Liver (tissue), 9 donors: ENCODE results near the gene ALKBH2. TPM values are rescaled to one million over a fixed set of nuclear protein-coding genes. Genes with fewer than 3 reads are reported as not detected.
A peak's percentile ranks its signal among the peaks of the same experiment; 100 is the strongest.

ENCODE experiments used
- DNase-seq: peaks from one replicate; pipeline ENCODE4 v3.0.0-alpha.2; 2017; ENCODE audit warnings: low spot score
- H3K27ac ChIP-seq, 2 donors: one replicate each; pipeline ENCODE4 v1.7.0; 2013; ENCODE audit warnings: inconsistent platforms in 2 of 2, low read length in 2 of 2, control low read depth in 1 of 2, low read depth in 1 of 2, mild to moderate bottlenecking in 1 of 2
- H3K27me3 ChIP-seq, 4 donors: one replicate each; pipeline versions ENCODE4 v1.6.1 to v1.7.0; 2013; ENCODE audit warnings: low read length in 3 of 4, inconsistent platforms in 1 of 4, mild to moderate bottlenecking in 1 of 4, moderate library complexity in 1 of 4; ENCODE audit not compliant: control insufficient read depth in 4 of 4, insufficient read depth in 4 of 4
- H3K36me3 ChIP-seq, 4 donors: one replicate each; pipeline versions ENCODE4 v1.6.1 to v1.7.0; 2013; ENCODE audit warnings: low read length in 3 of 4, mild to moderate bottlenecking in 3 of 4, low read depth in 1 of 4, moderate library complexity in 1 of 4; ENCODE audit not compliant: control insufficient read depth in 4 of 4, insufficient read depth in 3 of 4
- H3K4me1 ChIP-seq, 4 donors: one replicate each; pipeline versions ENCODE4 v1.6.1 to v1.7.0; 2013; ENCODE audit warnings: low read length in 3 of 4, mild to moderate bottlenecking in 3 of 4, moderate library complexity in 1 of 4; ENCODE audit not compliant: control insufficient read depth in 4 of 4, insufficient read depth in 4 of 4
- H3K4me3 ChIP-seq, 3 donors: one replicate each; pipeline versions ENCODE4 v1.6.1 to v1.7.0; 2013; ENCODE audit warnings: low read length in 3 of 3, control low read depth in 1 of 3, low read depth in 1 of 3, mild to moderate bottlenecking in 1 of 3
- H3K9ac ChIP-seq, 2 donors: one replicate each; pipeline ENCODE4 v1.7.0; 2013; ENCODE audit warnings: low read length in 2 of 2, mild to moderate bottlenecking in 2 of 2, moderate library complexity in 2 of 2, control low read depth in 1 of 2, low read depth in 1 of 2
- H3K9me3 ChIP-seq, 4 donors: one replicate each; pipeline versions ENCODE4 v1.6.1 to v1.7.0; 2013; ENCODE audit warnings: low read length in 3 of 4; ENCODE audit not compliant: control insufficient read depth in 4 of 4
- ATF3 ChIP-seq: IDR thresholded peaks from 2 replicates; pipeline ENCODE4 v1.6.1; 2016; ENCODE audit warnings: antibody characterized with exemption
- EGR1 ChIP-seq, 2 donors: IDR thresholded peaks; 2 replicates each; pipeline ENCODE4 v1.6.1; 2016 to 2018; ENCODE audit warnings: antibody characterized with exemption in 2 of 2, low read depth in 2 of 2
- FOXA1 ChIP-seq: IDR thresholded peaks from 2 replicates; pipeline ENCODE4 v1.6.1; 2016; ENCODE audit warnings: antibody characterized with exemption
- FOXA2 ChIP-seq: IDR thresholded peaks from 2 replicates; pipeline ENCODE4 v1.6.1; 2016; ENCODE audit warnings: antibody characterized with exemption
- GABPA ChIP-seq, 2 donors: IDR thresholded peaks in 1 of 2; conservative IDR thresholded peaks in 1 of 2; 2 replicates each; pipeline ENCODE4 v1.6.1; 2016; ENCODE audit warnings: antibody characterized with exemption in 2 of 2, mild to moderate bottlenecking in 1 of 2, moderate library complexity in 1 of 2
- HNF4A ChIP-seq, 2 donors: conservative IDR thresholded peaks; 2 replicates each; pipeline ENCODE4 v1.6.1; 2016; ENCODE audit warnings: antibody characterized with exemption in 2 of 2, mild to moderate bottlenecking in 2 of 2
- HNF4G ChIP-seq: IDR thresholded peaks from 2 replicates; pipeline ENCODE4 v1.6.1; 2016; ENCODE audit warnings: antibody characterized with exemption
- JUND ChIP-seq, 2 donors: IDR thresholded peaks; 2 replicates each; pipeline ENCODE4 v1.6.1; 2016; ENCODE audit warnings: antibody characterized with exemption in 2 of 2
- MAX ChIP-seq: IDR thresholded peaks from 2 replicates; pipeline ENCODE4 v1.6.1; 2016; ENCODE audit warnings: antibody characterized with exemption
- NR2F2 ChIP-seq: IDR thresholded peaks from 2 replicates; pipeline ENCODE4 v1.6.1; 2016; ENCODE audit warnings: antibody characterized with exemption
- RAD21 ChIP-seq, 2 donors: IDR thresholded peaks; 2 replicates each; pipeline ENCODE4 v1.6.1; 2016; ENCODE audit warnings: antibody characterized with exemption in 2 of 2, mild to moderate bottlenecking in 2 of 2
- REST ChIP-seq: IDR thresholded peaks from 2 replicates; pipeline ENCODE4 v1.6.1; 2016; ENCODE audit warnings: antibody characterized with exemption, mild to moderate bottlenecking
- RXRA ChIP-seq, 2 donors: IDR thresholded peaks; 2 replicates each; pipeline ENCODE4 v1.6.1; 2017 to 2018; ENCODE audit warnings: antibody characterized with exemption in 2 of 2, mild to moderate bottlenecking in 1 of 2
- SP1 ChIP-seq: IDR thresholded peaks from 2 replicates; pipeline ENCODE4 v1.6.1; 2018; ENCODE audit warnings: antibody characterized with exemption, mild to moderate bottlenecking
- TAF1 ChIP-seq: conservative IDR thresholded peaks from 2 replicates; pipeline ENCODE4 v1.6.1; 2016; ENCODE audit warnings: antibody characterized with exemption, mild to moderate bottlenecking
- YY1 ChIP-seq: IDR thresholded peaks from 2 replicates; pipeline ENCODE4 v1.6.1; 2016; ENCODE audit warnings: antibody characterized with exemption, mild to moderate bottlenecking
- ZBTB33 ChIP-seq: IDR thresholded peaks from 2 replicates; pipeline ENCODE4 v1.6.1; 2016; ENCODE audit warnings: antibody characterized with exemption
- WGBS: extraction: QIAGEN DNeasy Blood & Tissue Kit; methylation state at CpG from one replicate; pipeline ENCODE4 v1.1.7; 2013; 5-methylcytosine and 5-hydroxymethylcytosine counted together
- polyA plus RNA-seq, 2 donors: library from polyadenylated mRNA; stranded (reverse) in 1 of 2; unstranded in 1 of 2; fragments of 200-250 nt in 1 of 2; fragments of >200 nt in 1 of 2; fragmentation: Nextera tagmentation in 1 of 2; extraction: Ambion mirVana in 1 of 2; gene quantifications; one replicate each; pipeline versions ENCODE4 v1.2.1 to v1.2.3, GENCODE V29; 2013 to 2015
- total RNA-seq, 2 donors: library from RNA; depleted of rRNA; stranded (reverse); fragments of >200 nt; gene quantifications; one replicate each; pipeline ENCODE4 v1.2.3, GENCODE V29; 2014
- donor health status: healthy.
- donor health status: healthy.
- donor health status: healthy.
- donor health status: healthy.
- donor health status: healthy.

The ALKBH2 gene
- total and polyA plus RNA-seq, 4 donors = 6.8 to 24.7 (median 19.9) TPM

GRCh38 chr12:109112720-109113465, 19.6 kb upstream of the ALKBH2 start:
- H3K9ac ChIP-seq = peak overlapping the region in 1 of 2 donors; percentile 23
- no peak for DNase-seq
- TF ChIP-seq TAF1 (no peak), FOXA2 (no peak), ATF3 (no peak), RXRA (IDR thresholded peaks at IDR 0.05) (peak; percentile 23 to 36), REST (peak; percentile 15), SP1 (peak; percentile 6), RAD21 (IDR thresholded peaks at IDR 0.05) (no peak), NR2F2 (no peak), FOXA1 (no peak), ZBTB33 (no peak), MAX (peak; percentile 57), HNF4A (conservative IDR thresholded peaks at IDR 0.05) (no peak)
- H3K4me1 ChIP-seq = peaks cover 7 to 67% (median 63%) of the 10 kb centered on the region in 4 donors
- peaks cover 0 to 3% (median 0%) of the 10 kb centered on the region in 4 donors for H3K36me3 ChIP-seq
- no peaks in the 10 kb centered on the region for H3K27me3 ChIP-seq
- H3K4me3 ChIP-seq = no peak overlapping the region
- no peaks in the 10 kb centered on the region for H3K9me3 ChIP-seq
- H3K27ac ChIP-seq = peak overlapping the region; percentile 27 to 62
- 54% methylated on average over 11 of the region's 11 CpGs for WGBS

GRCh38 chr12:109110988-109111495, 17.8 kb upstream of the ALKBH2 start:
- Histone ChIP-seq H3K27ac (peak overlapping the region; percentile 91 to 92), H3K4me3 (peak overlapping the region; percentile 46 to 93 (median 75)), H3K36me3 (peaks cover 0 to 7% (median 3%) of the 10 kb centered on the region in 4 donors), H3K9ac (peak overlapping the region; percentile 71 to 75), H3K4me1 (peaks cover 7 to 52% (median 48%) of the 10 kb centered on the region in 4 donors), H3K27me3 (no peaks in the 10 kb centered on the region), H3K9me3 (no peaks in the 10 kb centered on the region)
- WGBS = 5% methylated on average over 28 of the region's 28 CpGs
- peak; percentile 82 for DNase-seq
- TF ChIP-seq RAD21 (IDR thresholded peaks at IDR 0.05) (peak; percentile 33 to 54), JUND (IDR thresholded peaks at IDR 0.05) (peak in 1 of 2 donors; percentile 29), RXRA (IDR thresholded peaks at IDR 0.05) (peak; percentile 60 to 64), NR2F2 (no peak), TAF1 (no peak), ATF3 (no peak), MAX (no peak), EGR1 (IDR thresholded peaks at IDR 0.05; ENCODE audit: low read depth in 2 of 2) (no peak), HNF4G (no peak), GABPA (IDR thresholded peaks at IDR 0.05 in 1 of 2, conservative IDR thresholded peaks at IDR 0.05 in 1 of 2) (peak in 1 of 2 donors; percentile 17), FOXA1 (no peak), YY1 (peak; percentile 93), ZBTB33 (no peak), REST (peak; percentile 86), SP1 (peak; percentile 78), FOXA2 (no peak)
